ENCODE results near the gene ADGRV1.
"Not testable (repeated sequence)": the region's sequence is repeated elsewhere in the genome, so short reads cannot be mapped to it uniquely, and the experiment has no call there.

The ADGRV1 gene

DNA sequence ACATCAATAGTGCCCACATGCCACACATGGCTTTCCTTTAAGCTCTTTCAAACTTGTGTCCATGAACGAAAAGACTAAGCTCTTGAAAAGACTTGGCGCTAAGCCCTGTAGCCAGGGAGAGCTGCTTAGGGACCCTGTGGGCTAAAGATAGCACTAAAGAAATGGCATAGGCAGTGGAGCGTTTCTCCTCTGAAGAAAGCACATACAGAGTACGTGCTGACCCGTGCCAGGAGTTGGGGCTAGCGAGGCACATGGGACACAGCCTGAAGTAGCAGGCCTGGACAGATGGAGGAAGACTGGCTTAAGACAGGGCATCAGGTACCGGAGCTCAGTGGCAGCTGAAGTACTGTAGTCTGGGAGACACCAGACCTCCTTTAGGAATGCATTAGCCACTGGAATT, 39.7 kb downstream of the ADGRV1 start:
- TF ChIP-seq, protein P1, sequence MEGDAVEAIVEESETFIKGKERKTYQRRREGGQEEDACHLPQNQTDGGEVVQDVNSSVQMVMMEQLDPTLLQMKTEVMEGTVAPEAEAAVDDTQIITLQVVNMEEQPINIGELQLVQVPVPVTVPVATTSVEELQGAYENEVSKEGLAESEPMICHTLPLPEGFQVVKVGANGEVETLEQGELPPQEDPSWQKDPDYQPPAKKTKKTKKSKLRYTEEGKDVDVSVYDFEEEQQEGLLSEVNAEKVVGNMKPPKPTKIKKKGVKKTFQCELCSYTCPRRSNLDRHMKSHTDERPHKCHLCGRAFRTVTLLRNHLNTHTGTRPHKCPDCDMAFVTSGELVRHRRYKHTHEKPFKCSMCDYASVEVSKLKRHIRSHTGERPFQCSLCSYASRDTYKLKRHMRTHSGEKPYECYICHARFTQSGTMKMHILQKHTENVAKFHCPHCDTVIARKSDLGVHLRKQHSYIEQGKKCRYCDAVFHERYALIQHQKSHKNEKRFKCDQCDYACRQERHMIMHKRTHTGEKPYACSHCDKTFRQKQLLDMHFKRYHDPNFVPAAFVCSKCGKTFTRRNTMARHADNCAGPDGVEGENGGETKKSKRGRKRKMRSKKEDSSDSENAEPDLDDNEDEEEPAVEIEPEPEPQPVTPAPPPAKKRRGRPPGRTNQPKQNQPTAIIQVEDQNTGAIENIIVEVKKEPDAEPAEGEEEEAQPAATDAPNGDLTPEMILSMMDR (conservative IDR thresholded peaks at IDR 0.05; ENCODE audit: low read depth, low read length) = no peak
- no peak overlapping the region for H3K4me3 ChIP-seq (ENCODE audit: low read depth, low read length)
- DNase-seq (ENCODE audit: low read depth) = no peak

DNA sequence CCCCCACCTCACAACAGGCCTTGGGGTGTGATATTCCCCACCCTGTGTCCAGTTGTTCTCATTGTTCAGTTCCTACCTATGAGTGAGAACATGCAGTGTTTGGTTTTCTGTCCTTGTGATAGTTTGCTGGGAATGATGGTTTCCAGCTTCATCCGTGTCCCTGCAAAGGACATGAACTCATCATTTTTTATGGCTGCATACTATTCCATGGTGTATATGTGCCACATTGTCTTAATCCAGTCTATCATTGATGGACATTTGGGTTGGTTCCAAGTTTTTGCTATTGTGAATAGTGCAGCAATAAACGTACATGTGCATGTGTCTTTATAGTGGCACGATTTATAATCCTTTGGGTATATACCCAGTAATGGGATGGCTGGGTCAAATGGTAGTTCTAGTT, 41.7 kb downstream of the ADGRV1 start:
- DNase-seq (ENCODE audit: low read depth); H3K4me3 ChIP-seq (ENCODE audit: low read depth, low read length): not testable (repeated sequence)

DNA sequence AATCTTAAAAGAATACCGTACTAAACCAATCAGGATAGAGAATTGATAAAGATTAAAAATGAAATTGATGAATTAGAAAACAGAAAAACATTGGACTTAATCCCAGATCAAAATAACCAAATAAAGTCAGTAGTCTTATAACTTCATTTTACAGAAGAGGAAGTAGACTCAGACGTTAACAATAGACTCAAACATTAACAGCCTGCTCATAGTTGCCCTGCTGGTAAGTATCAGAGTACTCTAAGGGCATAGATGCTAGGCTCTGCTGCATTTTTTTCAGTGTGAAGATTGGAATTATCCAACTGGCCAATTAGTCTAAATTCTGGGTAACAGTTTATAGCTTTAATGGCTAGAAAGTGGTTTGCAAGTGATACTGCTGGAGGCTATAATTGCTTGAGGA, 42.9 kb downstream of the ADGRV1 start:
- TF ChIP-seq, protein P1 (conservative IDR thresholded peaks at IDR 0.05; ENCODE audit: low read depth, low read length) = no peak
- DNase-seq (ENCODE audit: low read depth) = no peak
- no peak overlapping the region for H3K4me3 ChIP-seq (ENCODE audit: low read depth, low read length)

DNA sequence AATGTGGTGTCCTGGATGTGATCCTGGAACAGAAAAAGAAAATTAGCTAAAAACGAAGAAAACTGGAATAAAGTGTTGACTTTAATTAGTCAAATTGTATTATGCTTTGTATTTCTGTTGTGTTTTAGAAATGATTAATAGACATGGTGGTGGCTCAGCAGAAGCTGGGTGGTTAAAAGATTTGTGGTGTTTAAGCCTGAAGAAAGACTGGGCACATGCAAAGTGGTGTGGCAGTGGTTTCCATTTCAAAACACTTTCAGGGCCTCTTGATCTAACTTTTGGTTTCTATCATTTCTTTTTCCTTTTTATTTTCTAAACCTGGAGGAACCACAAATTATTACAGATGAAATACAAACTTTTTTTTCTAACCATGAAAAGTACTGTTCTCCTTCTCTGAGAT, 44.1 kb downstream of the ADGRV1 start:
- TF ChIP-seq, protein P1 (conservative IDR thresholded peaks at IDR 0.05; ENCODE audit: low read depth, low read length) = no peak

DNA sequence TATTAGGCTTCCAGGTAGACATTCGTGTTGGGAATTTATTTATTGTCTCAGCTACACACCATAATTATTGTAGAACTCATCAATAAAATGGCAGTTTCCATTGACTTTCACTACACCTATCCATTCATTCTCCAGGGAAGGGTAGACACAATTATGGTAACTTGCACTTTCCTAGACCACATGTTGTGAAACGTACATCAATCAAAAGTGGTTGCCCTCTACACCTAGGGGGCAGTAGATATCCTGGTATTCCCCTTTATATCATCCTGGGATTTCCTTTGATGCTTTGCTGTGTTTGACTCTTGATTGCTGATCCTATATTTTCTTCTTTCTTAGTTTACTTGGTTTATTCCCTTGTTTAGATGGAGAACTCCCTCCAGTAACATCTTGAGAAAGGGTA, 47.9 kb downstream of the ADGRV1 start:
- H3K4me3 ChIP-seq (ENCODE audit: low read depth, low read length) = no peak overlapping the region
- TF ChIP-seq, protein P1 (conservative IDR thresholded peaks at IDR 0.05; ENCODE audit: low read depth, low read length) = no peak
- DNase-seq (ENCODE audit: low read depth) = peak; percentile 1

More for the DNA sequence above, 44.1 kb downstream of the ADGRV1 start:
- no peak for DNase-seq (ENCODE audit: low read depth)
- H3K4me3 ChIP-seq (ENCODE audit: low read depth, low read length) = no peak overlapping the region

DNA sequence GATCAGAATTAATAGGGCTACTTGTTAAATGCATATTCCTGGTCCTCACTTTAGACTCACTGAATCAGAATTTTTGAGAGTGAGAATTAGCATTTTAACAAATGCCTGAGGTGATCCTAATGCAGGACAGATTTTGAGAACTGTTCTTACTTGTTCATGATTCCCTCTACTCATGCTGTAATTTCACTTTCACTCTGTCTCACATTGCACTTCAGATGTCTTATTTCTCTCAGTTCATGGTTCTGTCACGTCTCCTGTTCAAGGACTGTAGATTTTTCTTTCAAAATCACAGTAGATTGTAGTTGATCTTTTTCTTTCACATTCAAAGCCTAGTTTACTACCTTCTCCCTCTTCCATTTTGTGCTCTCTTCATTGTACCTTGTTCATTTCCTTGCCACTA, 54.3 kb downstream of the ADGRV1 start:
- DNase-seq (ENCODE audit: low read depth) = no peak
- H3K4me3 ChIP-seq (ENCODE audit: low read depth, low read length) = no peak overlapping the region
- TF ChIP-seq, protein P1 (conservative IDR thresholded peaks at IDR 0.05; ENCODE audit: low read depth, low read length) = no peak

DNA sequence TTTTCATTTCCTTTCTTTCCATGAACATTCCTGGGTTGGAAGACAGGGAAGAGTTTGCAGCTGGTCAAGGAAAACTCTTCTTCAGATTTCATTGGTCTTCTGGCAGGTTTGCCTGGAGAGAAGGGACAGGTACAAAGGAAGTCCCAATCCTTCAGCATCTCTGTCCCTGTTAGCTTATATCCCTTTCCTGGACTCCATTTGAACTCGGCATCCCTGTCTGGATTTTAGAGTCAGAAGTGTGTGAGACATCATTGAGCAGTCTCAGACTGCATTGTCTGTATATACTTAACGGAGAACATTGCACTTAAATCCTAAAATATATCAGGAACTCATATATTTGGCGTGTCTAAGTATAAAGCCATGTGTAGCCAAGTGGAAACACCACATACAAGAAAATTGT, 54.9 kb downstream of the ADGRV1 start:
- TF ChIP-seq, protein P1 (conservative IDR thresholded peaks at IDR 0.05; ENCODE audit: low read depth, low read length) = no peak
- no peak for DNase-seq (ENCODE audit: low read depth)
- H3K4me3 ChIP-seq (ENCODE audit: low read depth, low read length) = no peak overlapping the region

All from choroid plexus epithelial cell (primary cell).